Right lobe of liver (tissue), 4 donors: ENCODE results near the gene HCAR2.

Experiments used
- CTCF ChIP-seq, 4 donors: fragments of 200-600 bp in 3 of 4; fragments of 450-650 bp in 1 of 4; IDR thresholded peaks; one replicate each; pipeline versions ENCODE4 v1.5.1 to v1.8.0; 2016 to 2022; ENCODE audit warnings: antibody characterized with exemption in 4 of 4, mild to moderate bottlenecking in 2 of 4
- POLR2A ChIP-seq: fragments of 450-650 bp; IDR thresholded peaks from one replicate; pipeline ENCODE4 v1.6.1; 2017; ENCODE audit warnings: antibody characterized with exemption, mild to moderate bottlenecking
- donor health status: DM: no; HTN: no; CAD: no.
- donor health status: DM: no; HTN: no; CAD: no.
- donor health status: DM: no; HTN: yes; CAD: no.

- no peak for TF ChIP-seq CTCF (IDR thresholded peaks at IDR 0.05)
- no peak for TF ChIP-seq POLR2A
Observed at GRCh38 chr12:122724641-122725243, 21.6 kb upstream of the HCAR2 start.
